K562 (cell line): ENCODE data around the gene SEC14L1.

Experiments
- BDP1 ChIP-seq: IDR thresholded peaks from 3 replicates; pipeline ENCODE4 v1.6.1; 2011; ENCODE audit not compliant: insufficient read length, insufficient read depth
- CTCF ChIP-seq, 3 experiments: IDR thresholded peaks in 2 of 3; conservative IDR thresholded peaks in 1 of 3; 2 replicates each; pipeline ENCODE4 v1.5.1; 2011 to 2012; ENCODE audit warnings: low read length in 3 of 3, mild to moderate bottlenecking in 3 of 3, control low read depth in 2 of 3, improper control_type of control experiment in 1 of 3, inconsistent platforms in 1 of 3, low read depth in 1 of 3, mixed read lengths in 1 of 3, moderate library complexity in 1 of 3; ENCODE audit not compliant: insufficient read depth in 2 of 3
- FOSL1 ChIP-seq: fragments of 200-800 bp; sonication (Bioruptor generic); conservative IDR thresholded peaks from 2 replicates; pipeline ENCODE4 v1.6.1; 2016; ENCODE audit warnings: missing genetic modification characterization, missing compliant biosample characterization
- MYNN ChIP-seq, 2 experiments: sonication (generic); formaldehyde crosslinking in 1 of 2; IDR thresholded peaks; 2 replicates each; pipeline versions ENCODE4 v1.5.0 to v1.6.1; 2016 to 2020; ENCODE audit warnings: antibody characterized with exemption in 1 of 2, missing genetic modification reagents in 1 of 2

DNA sequence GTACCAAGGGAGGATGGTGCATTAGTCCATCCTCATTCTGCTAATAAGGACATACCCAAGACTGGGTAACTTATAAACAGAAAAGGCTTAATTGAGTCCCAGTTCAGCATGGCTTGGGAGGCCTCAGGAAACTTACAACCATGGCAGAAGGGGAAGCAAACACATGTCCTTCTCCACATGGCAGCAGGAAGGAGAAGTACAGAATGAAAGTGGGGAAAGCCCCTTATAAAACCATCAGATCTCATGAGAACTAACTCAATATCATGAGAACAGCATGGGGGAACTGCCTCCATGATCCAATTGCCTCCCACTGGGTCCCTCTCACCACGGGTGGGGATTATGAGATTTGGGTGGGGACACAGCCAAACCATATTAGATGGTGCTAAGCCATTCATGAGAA lies 84.5 kb downstream of the SEC14L1 start:
- TF ChIP-seq MYNN (IDR thresholded peaks at IDR 0.05) = no peak
- no peak for TF ChIP-seq MYNN (CRISPR knock-in tag; IDR thresholded peaks at IDR 0.05)
- TF ChIP-seq FOSL1 (tag) = no peak
- TF ChIP-seq BDP1 = no peak
- TF ChIP-seq CTCF (IDR thresholded peaks at IDR 0.05 in 2 of 3, conservative IDR thresholded peaks at IDR 0.05 in 1 of 3; ENCODE audit: insufficient read depth in 2 of 3, low read depth in 1 of 3, low read length in 3 of 3) = no peak
